GM20000 (cell line): ENCODE data around the gene PTPRN2.

Experiments
- DNase-seq: peaks from one replicate; pipeline ENCODE4 v3.0.0; 2012; ENCODE audit warnings: low spot score
- TF ChIP-seq, protein P1 (sequence below): IDR thresholded peaks from 2 replicates; pipeline ENCODE4 v1.5.1; 2012; ENCODE audit warnings: mild to moderate bottlenecking, control low read depth; ENCODE audit errors: extremely low read depth, missing control alignments

Gene PTPRN2

DNA sequence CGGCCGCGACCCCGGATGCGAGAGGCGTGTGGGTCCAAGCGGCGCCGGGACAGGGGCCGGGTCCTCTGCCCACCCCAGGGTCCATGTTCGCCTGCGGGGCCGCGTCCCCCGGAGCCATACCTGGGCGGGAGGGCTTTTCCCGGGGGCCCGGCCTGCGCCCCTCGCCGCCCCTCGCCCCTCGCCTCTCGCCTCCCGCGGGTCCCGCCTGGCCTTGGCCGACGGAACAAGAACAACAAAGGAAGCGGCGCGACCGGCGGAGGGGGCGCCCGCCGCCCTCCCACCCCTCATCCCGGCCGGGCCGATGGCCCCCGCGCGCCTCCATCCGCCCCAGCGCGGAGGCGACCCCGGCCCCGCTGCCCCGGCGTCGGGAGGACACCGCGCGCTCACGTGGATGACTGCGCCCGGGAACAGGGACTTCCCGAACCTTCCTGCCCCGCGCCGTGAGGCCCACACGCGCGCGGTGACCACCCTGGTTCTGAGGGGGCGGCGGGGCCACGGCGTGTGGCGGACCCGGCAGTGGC is 902.7 kb downstream of the PTPRN2 start:
- DNase-seq, result no peak
- TF ChIP-seq, protein P1, sequence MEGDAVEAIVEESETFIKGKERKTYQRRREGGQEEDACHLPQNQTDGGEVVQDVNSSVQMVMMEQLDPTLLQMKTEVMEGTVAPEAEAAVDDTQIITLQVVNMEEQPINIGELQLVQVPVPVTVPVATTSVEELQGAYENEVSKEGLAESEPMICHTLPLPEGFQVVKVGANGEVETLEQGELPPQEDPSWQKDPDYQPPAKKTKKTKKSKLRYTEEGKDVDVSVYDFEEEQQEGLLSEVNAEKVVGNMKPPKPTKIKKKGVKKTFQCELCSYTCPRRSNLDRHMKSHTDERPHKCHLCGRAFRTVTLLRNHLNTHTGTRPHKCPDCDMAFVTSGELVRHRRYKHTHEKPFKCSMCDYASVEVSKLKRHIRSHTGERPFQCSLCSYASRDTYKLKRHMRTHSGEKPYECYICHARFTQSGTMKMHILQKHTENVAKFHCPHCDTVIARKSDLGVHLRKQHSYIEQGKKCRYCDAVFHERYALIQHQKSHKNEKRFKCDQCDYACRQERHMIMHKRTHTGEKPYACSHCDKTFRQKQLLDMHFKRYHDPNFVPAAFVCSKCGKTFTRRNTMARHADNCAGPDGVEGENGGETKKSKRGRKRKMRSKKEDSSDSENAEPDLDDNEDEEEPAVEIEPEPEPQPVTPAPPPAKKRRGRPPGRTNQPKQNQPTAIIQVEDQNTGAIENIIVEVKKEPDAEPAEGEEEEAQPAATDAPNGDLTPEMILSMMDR, result no peak

DNA sequence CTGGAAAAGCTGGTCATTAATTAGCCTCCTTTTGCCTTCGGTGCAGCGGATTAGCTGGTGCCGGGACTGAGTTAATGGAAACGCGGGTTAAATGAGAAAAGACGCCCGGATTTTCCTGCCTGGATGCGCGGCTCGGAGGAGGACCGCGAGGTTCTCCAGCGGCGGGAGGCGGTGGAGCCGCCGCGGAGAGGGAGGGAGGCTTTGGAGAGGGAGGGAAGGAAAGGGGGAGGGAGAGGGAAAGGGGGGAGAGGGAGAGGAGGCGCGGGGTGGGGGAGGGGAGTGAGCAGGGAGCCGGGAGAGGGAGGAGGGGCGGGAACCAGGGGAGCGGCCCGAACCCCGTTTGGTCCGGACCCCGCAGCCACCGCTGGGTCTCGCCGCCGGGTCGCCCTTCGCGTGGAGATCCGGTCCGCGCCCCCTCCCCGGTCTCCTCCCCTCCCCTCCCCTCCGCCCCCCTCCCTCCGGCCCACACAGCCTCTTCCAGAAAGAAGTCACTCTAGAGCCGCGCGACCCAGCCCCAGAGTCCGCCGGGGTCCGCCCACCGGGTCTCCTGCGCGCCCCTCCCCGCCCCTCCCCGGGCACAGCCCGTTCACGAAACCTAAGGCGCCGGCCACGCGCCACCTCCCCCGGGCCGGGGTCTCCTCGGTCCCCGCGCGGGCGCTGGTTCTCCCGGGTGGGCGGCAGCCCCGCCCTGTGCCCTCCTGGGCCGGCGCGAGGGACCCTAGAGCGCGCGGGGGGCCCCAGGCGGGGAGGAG is 903.3 kb downstream of the PTPRN2 start:
- no peak for DNase-seq

DNA sequence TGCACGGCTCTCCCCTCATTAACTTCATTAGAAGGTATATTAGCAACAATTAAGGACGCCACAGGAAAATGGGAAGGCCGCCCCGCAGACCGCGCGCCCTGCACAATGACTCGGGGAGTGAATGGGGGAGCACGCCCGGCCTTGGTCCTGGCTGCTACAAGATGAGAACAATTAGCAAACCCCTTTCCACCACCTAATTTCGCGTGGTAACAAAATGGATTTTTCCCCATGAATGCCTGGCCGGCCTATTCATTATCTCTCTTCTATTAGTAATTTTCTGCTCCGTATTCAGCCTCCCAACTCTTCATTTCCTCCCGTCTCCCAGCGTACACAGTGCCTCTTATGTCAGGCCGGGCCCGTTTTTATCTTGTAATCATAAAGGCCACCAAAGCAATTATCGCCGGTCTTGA is 903.9 kb downstream of the PTPRN2 start:
- no peak for DNase-seq

More for the DNA sequence above, 903.3 kb downstream of the PTPRN2 start:
- TF ChIP-seq, protein P1, result no peak

DNA sequence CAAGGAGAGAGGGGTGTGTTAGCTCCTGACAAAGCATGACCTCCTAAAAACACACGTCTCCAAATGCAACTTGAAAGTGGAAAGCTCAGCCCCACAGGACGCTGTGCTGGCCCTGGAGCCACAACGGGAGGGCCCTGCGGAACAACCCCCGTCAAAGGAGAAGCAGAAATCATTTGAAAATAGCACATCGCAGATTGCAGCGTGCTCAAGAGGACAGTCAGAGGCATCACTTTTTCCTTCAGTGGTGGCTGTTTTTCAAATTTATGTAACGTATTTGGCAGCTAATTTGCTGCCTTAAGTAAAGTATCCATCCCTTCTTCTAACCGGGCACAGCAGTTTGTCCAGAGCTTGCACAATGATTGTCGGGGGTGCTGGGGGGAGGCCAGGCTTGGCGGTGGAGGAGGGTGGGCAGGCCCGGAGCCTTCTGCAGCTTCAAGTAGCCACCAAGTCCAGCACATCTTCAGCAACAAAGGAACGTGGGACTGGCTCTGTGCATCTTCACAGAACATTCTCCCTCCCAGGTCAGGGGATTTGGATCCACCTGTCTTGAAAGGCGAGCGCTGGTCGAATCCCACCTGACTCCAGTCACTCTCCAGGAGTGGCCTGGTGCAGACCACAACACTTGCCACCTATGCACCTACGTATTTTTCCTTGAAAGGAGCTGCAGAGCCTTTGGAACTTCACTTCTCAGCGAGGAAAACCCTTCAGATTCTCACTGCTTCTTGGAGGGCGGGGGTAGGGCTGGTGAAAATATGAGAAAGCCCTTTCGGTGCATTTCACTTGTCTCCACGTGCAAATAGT is 904.5 kb downstream of the PTPRN2 start:
- TF ChIP-seq, protein P1, result no peak

More for the DNA sequence above, 903.9 kb downstream of the PTPRN2 start:
- TF ChIP-seq, protein P1, result no peak

DNA sequence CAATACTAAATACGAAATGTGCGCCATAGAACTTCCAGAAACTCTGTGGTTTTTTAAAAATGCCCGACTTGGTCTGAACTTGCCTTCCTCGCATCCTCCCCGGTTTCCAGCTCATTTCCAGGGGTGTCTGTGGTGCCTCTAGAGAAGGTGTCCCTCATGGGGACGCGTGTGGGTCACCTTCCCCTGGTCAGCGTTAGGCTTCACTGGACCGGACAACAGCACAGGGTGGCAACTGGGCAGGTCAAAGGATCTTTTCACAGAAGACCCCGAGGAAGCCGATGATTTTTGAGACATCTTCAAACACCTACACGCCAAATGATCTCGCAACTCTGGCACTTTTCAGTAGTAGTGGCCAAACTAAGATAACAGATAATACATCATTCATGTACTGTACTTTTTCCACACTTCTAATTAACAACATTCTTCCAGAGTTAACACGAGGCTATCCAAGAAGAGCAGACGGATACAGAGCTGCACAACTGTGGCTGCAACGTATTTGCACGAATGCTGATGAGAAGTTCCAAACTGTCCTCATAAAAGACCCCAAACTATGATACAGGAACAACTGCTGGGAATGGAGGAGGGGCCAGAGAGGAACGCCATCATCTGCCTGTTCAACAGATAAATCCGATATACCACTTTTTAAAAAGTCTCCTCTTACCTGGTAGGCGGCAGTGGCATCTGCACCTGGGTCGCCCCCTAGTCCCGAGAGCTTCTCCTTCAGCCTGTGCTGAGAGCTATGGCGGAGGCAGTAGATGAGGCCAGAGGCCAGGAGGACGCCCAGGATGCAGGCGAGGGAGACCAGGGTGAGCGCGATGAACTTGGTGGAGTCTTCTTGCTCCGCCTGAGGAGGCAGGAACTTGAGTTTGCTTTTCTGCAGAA is 905.3 kb downstream of the PTPRN2 start:
- TF ChIP-seq, protein P1, result no peak
- DNase-seq, result no peak

More for the DNA sequence above, 904.5 kb downstream of the PTPRN2 start:
- no peak for DNase-seq

DNA sequence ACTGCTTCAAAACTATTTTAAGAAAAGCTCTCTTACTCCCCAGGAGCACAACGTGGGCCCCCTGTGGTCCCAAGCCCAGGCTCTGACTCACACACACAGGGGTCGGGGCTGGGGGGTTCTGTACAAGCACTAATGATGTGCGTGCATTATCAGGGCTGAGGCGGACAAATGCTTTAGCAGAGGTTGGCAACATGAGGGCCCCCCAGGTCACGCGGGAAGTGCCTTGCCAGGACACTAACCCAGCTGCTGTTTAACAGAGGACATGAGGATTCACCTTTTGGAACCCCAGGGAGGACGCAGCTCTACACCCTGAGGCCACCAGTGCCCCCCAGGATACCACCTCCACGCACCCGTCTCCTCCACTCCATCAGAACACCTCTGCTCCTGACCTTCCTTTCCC is 908.0 kb downstream of the PTPRN2 start:
- DNase-seq, result no peak
- TF ChIP-seq, protein P1, result no peak
